Fibroblast of peridontal ligament (primary cell): Measurements from ENCODE around the gene UBL4A.

Experiments
- DNase-seq: peaks from one replicate; pipeline ENCODE4 v3.0.0-alpha.2; 2010; ENCODE audit errors: extremely low read depth

Gene UBL4A

DNA sequence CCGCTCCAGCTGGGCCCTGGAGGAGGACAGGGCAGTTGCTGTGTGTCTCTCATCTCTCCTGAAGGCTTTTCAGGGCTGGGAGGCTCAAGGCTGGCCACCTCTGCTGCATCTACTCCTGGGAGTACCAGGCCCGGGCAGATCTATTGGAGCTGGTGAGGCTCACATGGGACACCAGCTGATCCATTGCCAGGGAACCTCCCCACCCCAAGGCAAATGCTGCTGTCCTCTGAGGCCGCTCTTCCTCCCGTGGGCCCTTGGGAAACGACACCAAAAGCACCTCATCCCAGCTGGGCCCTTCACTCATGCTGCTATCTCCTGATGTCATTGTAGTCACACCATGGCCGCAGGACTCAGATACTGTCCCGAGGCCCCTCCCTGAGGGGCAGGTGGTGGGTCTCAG is 3.6 kb downstream of the UBL4A start:
- no peak for DNase-seq

DNA sequence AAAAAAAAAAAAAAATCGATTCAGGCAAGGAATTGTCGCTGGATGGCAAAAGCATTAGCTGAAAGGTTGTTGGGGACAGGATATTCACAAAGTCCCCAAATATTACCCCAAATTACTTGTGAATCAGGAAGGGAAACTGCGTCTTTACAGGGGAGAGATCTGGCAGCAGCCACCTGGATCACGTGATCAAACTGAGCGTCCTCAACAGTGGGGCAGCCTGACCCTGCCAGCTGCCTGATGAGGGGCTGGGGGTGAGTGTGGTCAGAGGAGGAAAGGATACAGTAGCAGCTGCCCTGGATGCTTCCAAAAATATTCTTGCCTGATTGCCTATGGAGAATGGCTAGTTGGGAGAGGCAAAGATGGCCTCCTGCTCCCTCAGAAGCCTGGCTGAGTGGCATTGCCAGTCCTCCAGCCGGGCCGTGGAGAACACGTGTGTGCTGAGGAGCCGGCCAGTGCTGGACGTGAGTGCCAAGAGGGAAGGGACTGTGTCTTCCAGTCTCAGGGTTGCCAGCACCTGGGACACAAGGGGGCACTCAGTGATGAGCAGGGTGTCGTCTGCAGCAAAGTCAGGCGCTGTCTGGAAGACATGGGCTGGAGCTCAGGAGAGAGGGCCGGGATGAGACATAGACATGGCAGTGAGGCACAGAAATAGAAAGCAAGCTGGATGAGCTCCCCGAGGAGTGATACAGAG is 4.4 kb downstream of the UBL4A start:
- no peak for DNase-seq

DNA sequence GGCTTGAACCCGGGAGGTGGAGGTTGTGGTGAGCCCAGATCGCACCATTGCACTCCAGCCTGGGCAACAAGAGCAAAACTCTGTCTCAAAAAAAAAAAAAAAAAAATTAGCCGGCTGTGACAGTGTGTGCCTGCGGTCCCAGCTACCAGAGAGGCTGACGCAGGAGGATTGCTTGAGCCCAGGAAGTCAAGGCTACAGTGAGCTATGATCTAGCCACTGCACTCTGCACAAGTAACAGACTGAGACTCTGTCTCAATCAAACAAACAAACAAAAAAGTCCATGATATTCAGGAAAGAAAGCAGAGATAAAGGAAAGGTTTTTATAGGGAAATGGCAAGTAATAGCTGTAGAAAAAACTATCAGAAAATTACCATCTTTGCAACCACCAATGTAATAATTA is 5.2 kb downstream of the UBL4A start:
- no peak for DNase-seq

DNA sequence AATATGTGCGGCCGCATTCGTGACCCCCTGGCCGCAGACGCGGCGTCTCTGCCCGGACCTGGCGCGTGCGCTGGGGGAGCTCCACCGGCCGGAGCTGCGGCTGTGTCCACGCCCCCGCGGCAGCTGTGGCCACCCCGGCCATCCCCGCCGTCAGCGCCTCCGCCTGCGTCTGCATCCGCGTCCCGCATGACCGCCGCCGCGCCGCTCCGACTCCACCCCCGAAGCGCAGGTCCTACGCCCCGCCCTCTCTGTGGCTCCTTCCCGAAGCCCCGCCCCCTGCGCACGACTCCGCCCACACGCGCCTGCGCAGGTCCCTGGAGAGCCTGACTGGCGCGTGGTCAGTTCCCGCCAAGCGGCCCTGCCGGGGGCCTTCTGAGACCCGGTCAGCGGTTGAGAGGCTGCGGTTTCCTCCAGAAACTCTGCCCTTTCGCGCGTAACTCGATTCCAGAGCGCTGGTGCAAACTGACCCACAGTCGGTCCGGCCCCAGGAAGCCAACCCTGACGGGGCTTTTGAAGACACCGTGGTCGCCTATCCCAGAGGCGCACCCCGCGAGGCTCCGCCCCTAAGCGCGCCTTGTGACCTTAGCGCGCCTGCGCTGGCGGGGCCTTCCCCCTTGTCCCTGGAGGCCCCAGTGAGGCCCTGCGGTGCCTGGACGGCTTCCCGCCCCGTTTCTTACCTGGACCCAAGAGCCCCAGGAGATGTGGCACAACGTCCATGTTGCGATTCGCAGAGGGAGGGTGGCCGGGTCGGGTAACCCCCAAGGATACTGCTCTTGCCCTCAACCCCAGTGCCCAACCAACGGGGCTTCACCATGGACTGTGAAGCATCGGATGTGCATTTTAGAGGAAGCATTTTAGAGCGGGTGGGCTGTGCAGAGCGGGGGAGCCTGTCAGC is 7.4 kb downstream of the UBL4A start, which contains the start of gene LAGE3:
TSS of gene LAGE3 (minus strand) at position 554 of the 895 bp plus-strand sequence. CDS start at position 188, 366 bp downstream.
- peak; percentile 78 for DNase-seq

DNA sequence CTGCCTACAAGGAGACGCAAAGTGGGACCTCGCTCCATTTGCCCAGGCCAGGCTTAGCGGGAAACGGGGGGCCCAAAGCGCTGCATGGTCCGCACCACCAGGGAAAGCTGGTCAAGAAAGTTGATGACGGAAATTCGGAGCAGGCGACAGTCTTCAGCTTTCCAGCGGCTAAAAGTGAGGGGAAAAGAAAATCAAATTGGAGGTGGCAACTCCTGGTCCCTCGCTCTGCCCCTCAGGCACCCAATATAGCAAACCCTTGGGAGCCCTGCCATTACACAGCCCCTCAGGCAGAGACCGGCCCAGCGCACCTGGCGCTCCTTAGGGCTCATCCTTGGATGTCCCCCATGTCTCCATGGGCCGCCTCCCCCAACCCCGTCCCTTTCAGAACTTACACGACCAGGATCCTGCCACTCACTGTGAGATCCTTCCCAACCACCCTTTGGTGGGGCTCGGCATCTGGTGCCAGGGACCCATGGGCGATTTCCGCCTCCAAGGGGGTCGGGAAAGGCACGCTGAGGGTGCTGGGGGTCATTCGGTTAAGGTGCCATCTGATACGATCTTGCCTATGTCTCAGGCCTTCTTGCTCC is 8.4 kb downstream of the UBL4A start:
- no peak for DNase-seq

DNA sequence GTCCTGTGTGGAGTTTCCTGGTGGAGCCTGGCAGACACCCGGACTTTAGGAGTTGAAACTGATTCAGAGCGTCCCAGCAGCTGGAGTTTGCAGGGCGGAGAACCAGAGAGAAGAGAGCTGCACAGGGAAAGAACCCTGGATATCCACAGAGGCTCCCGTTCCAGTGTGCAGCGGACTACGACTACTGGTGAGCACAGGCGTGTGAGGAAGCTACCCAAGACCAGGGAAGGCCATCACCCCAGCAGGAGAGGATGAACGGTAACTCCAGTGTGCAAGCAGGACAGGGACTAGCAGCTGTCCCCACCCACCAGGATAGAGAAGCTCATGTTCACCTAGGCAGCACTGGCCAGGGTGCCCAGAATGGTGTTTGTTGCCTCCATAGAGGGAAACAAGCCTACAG is 9.6 kb downstream of the UBL4A start:
- no peak for DNase-seq

DNA sequence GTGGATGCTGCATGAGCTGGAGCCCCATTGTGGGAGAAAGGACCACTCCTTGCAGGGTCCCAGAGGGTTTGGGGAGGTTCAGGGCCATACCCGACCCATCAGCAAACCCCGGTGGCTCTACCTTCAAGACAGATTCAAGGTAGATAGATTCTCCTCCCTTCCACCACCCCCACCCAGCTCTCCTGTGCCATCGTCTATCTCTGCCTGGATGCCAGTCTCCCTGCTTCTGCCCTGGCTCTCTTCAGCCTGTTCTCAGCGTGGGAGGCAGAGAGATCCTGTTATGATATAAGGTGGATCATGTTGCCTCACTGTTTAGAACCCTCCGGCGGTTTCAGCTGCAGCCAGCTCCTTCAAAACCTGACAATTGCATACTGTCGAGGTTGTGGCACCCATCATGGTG is 12.7 kb downstream of the UBL4A start:
- DNase-seq = no peak

DNA sequence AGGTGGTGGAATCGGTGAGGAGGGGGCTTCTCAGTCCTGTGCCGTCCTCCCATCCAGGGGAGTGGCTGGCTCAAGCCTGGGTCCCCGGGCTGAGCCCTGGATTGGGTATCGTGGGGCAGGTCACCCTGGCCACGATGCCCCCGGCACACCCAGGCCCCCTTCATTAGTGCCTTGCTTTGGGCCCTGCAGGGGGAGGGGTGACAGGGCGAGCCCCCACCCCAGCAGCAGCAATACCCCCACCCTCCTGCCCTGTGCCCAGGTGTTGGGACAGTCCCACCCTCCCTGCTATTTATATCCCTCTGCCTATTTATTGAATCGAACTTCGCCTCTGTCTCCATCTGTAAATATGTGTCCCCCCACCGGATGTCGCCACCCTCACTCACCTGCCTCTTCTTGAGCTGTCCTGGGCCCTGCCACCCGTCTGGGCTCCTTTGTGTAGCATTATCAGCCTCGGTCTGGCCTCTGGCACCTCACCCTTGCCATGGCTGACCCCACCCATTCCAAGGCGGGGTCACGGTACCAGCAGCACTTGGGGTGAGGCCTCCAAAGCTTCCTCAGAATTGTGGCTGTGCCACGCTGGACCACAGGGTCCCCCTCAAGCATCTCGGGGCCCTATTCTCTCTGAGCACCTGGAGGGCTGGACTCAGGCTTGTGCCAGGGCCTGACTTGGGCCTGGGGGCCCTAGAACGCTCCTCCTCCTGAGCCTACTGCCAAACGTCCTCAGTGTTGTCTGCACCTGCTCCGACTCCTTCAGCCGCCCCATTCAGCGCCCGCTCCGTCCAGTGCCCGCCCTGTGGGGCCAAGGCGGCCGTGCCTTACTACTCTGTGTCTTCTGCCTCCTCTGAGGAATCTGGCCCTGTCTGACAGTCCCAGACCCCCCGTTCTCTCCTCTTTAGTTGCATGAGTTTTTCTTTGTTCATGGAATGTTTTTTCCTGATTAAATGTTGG is 13.5 kb downstream of the UBL4A start:
- DNase-seq = no peak

DNA sequence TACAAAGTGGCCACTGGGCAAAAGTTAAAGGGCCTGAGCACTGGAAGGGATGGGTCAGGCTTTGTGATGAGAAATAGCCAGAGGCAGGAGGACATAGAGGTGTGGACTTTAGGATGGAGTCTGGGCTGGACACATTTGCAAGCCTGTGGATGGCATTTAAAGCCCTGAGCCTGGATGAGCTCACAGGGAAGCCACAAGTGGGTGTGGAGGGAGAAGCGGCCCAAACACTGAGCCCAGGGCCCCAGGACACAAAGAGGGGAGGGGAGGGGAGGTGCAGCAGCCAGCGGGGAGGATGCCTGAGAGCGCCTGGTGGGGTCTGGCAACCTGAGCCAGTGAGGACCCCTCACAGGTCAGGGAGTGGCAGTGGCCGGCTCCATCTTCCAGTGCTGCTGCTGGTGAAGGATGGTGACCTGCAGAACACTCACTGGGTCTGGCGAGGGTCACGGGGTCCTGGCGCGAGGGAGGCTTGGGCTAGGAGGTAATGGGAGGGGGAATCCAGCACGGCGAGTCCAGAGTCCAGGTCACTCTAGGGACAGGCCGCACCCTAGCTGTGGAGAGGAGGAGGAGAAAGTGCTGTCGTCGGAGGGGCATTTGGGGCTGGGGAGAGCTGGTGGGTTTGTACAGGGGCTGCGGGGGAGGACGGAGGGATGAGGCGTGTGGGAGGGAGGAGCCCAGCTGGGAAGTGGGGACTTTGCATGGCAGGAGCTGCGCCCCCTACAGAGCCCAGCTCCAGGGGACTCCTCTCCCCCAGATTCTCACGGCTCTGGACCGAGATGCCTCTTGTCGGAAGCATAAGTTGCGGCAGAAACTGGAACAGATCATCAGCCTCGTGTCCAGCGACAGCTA is 14.4 kb downstream of the UBL4A start:
- DNase-seq = no peak

DNA sequence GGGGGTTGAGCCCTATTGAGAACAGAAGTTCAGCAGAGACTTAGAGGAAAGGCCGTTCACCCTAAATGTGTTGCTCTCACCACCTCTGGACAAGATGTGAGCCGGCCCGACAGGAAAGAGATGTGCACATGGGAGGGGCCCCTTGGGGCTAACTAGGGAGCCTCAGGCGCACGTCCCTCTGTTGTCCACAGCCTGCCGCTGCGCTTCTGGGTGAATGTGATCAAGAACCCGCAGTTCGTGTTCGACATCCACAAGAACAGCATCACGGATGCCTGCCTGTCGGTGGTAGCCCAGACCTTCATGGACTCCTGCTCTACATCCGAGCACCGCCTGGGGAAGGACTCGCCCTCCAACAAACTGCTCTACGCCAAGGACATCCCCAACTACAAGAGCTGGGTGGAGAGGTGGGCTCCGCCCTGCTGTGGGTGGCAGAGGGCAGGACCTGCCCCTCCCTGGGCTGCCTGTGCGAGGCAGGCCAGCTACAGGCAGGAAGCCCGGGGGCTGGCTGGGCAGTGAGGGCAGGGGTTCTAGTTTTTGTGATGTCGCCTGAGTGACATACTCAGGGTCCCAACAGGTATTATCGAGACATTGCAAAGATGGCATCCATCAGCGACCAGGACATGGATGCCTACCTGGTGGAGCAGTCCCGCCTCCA is 15.4 kb downstream of the UBL4A start:
- no peak for DNase-seq

DNA sequence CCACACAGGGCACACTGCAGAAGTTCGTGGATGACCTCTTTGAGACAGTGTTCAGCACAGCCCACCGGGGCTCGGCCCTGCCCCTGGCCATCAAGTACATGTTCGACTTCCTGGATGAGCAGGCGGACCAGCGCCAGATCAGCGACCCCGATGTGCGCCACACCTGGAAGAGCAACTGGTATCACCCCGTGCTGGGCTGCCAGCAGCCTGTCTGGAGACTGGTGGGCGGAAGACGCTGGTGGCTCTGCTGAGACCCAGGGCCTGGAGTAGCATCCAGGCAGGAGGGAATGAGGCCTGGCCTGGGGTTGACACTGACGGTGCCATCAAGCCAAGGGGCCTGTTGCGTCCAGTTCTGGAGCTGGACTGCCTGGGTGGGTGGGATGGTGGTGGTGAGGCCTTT is 16.0 kb downstream of the UBL4A start:
- DNase-seq = no peak

DNA sequence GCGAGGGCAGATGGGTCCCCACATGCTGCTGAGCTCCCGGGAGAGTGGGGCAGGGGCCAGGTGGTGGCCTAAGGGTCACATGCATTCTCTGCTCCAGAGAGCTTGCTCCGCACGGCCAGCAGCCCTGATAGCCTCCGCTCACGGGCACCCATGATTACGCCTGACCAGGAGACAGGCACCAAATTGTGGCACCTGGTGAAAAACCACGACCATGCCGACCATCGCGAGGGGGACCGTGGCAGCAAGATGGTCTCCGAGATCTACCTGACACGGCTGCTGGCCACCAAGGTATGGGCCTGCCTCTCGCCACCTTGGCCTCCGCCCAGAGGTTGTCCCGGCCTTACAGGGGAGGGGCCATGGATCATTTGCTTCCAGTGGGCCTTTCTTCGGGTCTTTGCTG is 16.5 kb downstream of the UBL4A start:
- DNase-seq = no peak

DNA sequence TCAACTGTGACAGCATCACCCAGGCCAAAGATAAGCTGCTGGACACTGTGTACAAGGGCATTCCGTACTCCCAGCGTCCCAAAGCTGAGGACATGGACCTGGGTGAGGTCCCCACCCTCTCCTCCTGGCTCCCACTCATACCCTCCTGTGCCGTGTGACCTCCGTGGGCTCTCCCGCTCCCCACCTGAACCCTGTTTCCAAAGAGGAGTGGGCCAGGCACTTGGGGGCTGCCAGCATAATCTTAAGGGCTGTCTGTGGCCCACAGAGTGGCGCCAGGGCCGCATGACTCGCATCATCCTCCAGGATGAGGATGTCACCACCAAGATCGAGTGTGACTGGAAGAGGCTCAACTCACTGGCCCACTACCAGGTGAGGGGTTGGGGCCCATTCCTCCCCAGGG is 17.3 kb downstream of the UBL4A start:
- no peak for DNase-seq

DNA sequence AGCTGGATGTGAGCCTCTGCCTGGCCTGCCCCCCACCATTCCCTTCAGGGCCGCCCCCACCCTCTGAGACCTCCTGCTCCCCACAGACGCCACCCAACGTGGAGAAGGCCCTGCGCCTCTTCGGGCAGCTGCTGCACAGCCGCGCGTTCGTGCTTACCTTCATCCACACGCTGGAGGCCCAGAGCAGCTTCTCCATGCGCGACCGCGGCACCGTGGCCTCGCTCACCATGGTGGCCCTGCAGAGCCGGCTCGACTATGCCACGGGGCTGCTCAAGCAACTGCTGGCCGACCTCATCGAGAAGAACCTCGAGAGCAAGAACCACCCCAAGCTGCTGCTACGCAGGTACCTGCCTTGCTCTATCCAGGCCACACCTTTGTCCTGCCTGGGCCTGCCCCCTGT is 18.2 kb downstream of the UBL4A start:
- DNase-seq = no peak

DNA sequence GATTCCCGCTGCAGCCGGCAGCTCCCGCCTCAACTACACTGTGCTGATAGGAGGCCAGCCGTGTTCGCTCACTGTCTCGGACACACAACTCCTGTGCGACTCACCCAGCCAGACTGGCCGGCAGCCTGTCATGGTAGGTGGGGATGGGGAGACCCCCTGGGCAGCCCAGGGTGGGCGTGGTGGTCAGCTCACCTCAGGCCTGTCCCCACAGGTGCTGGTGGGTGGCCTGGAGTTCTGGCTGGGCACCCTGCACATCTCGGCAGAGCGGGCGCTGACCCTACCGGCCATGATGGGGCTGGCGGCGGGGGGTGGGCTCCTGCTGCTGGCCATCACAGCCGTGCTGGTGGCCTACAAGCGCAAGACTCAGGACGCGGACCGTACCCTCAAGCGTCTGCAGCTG is 18.9 kb downstream of the UBL4A start:
- no peak for DNase-seq

DNA sequence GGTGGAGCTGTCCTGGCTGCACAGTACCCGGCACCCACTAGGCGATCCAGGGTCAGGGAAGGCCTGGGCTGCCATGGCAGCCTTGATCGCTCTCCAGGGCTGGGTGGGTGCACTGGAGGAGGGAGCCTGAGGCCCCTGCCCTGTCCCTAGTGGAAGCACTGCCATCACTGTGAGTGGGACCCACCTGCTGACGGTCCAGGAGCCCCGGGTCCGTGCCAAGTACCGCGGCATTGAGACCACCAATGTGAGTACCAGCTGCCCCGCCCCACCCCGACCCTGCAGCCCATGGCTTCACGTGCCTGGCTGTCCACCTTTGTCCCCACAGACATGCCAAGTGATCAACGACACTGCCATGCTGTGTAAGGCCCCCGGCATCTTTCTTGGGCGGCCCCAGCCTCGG is 19.5 kb downstream of the UBL4A start:
- DNase-seq = no peak

DNA sequence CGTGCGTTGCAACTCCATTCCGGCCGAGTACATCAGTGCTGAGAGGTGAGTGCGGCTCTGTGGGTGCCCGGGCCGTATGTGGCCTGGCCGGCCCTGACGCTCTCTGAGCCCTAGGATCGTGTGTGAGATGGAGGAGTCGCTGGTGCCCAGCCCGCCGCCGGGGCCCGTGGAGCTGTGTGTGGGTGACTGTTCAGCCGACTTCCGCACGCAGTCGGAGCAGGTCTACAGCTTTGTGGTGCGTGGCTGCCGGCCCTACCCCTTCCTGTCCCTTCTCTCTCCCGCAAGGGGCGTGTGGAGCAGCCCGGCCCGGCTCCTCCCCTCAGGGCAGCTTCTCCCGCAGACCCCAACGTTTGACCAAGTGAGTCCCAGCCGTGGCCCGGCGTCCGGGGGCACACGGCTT is 20.4 kb downstream of the UBL4A start:
- DNase-seq = no peak

DNA sequence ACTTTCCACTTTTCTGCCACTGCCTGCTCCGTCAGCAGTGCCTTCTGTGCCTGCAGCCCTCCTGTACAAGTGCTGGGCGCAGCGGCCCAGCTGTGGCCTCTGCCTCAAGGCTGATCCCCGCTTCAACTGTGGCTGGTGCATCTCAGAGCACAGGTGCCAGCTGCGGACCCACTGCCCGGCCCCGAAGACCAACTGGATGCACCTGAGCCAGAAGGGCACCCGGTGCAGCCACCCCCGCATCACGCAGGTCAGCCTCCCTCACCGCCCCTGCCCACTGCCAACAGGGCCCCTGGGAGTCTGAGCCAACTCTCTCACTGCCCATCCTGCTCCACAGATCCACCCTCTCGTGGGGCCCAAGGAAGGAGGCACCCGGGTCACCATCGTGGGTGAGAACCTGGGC is 20.8 kb downstream of the UBL4A start:
- no peak for DNase-seq

DNA sequence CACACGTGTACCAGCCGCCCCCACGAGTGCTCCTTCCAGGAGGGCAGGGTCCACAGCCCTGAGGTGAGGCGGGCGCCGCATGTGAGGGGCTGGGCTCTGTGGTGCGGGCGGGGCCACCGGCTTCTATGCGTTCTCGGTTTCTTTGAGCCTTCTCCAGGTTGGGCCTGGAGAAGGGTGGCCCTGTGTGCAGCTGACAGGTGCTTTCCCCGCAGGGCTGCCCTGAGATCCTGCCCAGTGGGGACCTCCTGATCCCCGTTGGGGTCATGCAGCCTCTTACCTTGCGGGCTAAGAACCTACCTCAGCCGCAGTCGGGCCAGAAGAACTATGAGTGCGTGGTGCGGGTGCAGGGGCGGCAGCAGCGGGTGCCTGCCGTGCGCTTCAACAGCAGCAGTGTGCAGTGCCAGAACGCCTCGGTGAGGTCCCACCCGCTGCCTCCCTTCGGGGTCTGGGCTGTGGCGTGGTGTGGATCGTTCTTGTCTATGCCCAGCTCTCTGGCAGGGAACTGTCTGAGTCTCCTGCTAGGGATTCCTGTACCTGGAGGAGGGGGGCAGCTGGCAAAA is 21.5 kb downstream of the UBL4A start:
- DNase-seq = no peak
